HL-60 (cell line): ENCODE data around the gene CDC37.

ENCODE experiments used
- SPI1 ChIP-seq: IDR thresholded peaks from 2 replicates; pipeline ENCODE4 v1.6.1; 2012; ENCODE audit warnings: low read depth, mild to moderate bottlenecking, borderline replicate concordance
- TF ChIP-seq, protein P1 (sequence below): IDR thresholded peaks from one replicate; pipeline ENCODE4 v1.5.1; 2011; ENCODE audit warnings: low read length, control low read depth, inconsistent platforms; ENCODE audit not compliant: insufficient read depth

DNA sequence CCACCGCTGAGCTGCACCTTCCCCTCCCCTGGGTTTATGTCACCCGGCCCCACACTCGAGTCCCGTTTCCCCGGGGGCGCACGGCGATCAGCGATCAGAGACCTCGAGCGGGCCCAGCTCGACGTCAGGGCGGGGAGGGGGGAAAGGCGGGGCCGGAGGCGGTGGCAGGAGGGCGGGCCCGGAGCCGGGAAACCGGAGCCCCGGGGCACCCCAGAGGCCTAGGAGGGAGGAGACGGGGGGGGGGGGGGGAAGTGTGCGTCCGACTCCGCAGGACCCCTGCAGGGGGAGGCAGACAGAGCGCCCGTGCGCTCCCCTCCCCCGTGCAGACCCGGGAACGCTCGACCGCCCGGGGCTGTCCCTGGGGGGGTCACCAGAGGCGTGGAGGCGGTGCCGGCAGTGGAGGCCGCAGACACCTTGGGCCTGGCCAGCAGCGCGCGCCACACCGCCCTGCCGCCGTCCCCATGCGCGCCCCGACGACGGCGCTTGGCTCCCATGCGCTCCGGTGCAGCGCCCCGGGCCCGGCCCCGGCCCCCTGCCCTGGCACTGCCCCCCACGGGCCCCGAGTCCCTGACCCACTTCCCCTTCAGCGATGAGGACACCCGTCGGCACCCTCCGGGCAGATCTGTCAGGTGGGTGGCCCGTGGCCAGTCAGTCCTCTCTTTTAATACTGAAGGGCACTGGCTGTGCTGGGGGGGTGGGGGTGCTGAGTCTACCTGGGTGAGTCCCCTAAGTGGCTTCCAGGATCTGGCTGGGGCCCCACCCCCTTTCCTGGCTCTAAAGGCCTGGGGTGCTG lies 28.8 kb upstream of the CDC37 start:
- TF ChIP-seq, protein P1, sequence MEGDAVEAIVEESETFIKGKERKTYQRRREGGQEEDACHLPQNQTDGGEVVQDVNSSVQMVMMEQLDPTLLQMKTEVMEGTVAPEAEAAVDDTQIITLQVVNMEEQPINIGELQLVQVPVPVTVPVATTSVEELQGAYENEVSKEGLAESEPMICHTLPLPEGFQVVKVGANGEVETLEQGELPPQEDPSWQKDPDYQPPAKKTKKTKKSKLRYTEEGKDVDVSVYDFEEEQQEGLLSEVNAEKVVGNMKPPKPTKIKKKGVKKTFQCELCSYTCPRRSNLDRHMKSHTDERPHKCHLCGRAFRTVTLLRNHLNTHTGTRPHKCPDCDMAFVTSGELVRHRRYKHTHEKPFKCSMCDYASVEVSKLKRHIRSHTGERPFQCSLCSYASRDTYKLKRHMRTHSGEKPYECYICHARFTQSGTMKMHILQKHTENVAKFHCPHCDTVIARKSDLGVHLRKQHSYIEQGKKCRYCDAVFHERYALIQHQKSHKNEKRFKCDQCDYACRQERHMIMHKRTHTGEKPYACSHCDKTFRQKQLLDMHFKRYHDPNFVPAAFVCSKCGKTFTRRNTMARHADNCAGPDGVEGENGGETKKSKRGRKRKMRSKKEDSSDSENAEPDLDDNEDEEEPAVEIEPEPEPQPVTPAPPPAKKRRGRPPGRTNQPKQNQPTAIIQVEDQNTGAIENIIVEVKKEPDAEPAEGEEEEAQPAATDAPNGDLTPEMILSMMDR, result no peak
- TF ChIP-seq SPI1, result no peak
